ENCODE data around the gene KRTAP5-2.
"Not testable (repeated sequence)": the region's sequence is repeated elsewhere in the genome, so short reads cannot be mapped to it uniquely, and the experiment has no call there.

- TF ChIP-seq POLR2A, CTCF (IDR thresholded peaks at IDR 0.05): not testable (repeated sequence)
Observed at GRCh38 chr11:1607156-1607845, 9.2 kb upstream of the KRTAP5-2 start.
